ENCODE results near the gene SYT15. TPM values are rescaled to one million over a fixed set of nuclear protein-coding genes. Genes with fewer than 3 reads are reported as not detected.

The SYT15 gene
- total and polyA plus RNA-seq, 2 donors (not counting 1 experiment from before 2014, with no cell fraction given): 0.18 to 0.94 TPM

GRCh38 chr10:46544989-46545791 is 33.7 kb upstream of the SYT15 start:
- H3K27ac Mint-ChIP-seq: no peak overlapping the region
- H3K4me2 ChIP-seq (replicated peaks; ENCODE audit: low read depth, low read length, poor library complexity, severe bottlenecking): no peak overlapping the region
- H3K9me3 ChIP-seq (ENCODE audit: control extremely low read depth in 1 of 3, control insufficient read depth in 2 of 3, insufficient read depth in 1 of 3, low read length in 2 of 3): peaks cover 0 to 5% (median 0%) of the 10 kb centered on the region in 3 donors
- no peak overlapping the region for H3K4me3 Mint-ChIP-seq
- H4K20me1 ChIP-seq (ENCODE audit: control insufficient read depth, insufficient read depth, low read length, poor library complexity, severe bottlenecking): no peaks in the 10 kb centered on the region
- H3K9me3 Mint-ChIP-seq (ENCODE audit: insufficient read depth): no peaks in the 10 kb centered on the region
- ChIA-PET POLR2A (no interaction called here), CTCF (interaction anchor here (1.2 kb wide), 1 partner anchor 15 kb away, joined by 5 read pairs; no protein-coding TSS in a partner anchor)
- H3K4me1 ChIP-seq (ENCODE audit: control insufficient read depth in 2 of 2, insufficient read depth in 2 of 2, low read length in 2 of 2): peaks cover 0 to 5% of the 10 kb centered on the region in 2 donors
- H3K27me3 ChIP-seq (replicated peaks in 1 of 4; ENCODE audit: control extremely low read depth in 1 of 4, control insufficient read depth in 3 of 4, insufficient read depth in 4 of 4, low read length in 3 of 4): peaks cover 0 to 14% (median 6%) of the 10 kb centered on the region in 4 experiments
- intact Hi-C loops (cut with micrococcal nuclease): no loop called here
- peaks cover 7% of the 10 kb centered on the region for H3K4me1 Mint-ChIP-seq
- no peak overlapping the region for H2AFZ ChIP-seq (ENCODE audit: insufficient read depth, low read depth, low read length, poor library complexity, severe bottlenecking)
- TF ChIP-seq CTCF (IDR thresholded peaks at IDR 0.05): no peak
- no peak for TF ChIP-seq EZH2 (IDR thresholded peaks at IDR 0.05; ENCODE audit: borderline replicate concordance, insufficient read depth, low read depth, low read length, poor library complexity, severe bottlenecking)
- H3K4me3 ChIP-seq (ENCODE audit: control extremely low read depth in 1 of 5, extremely low read depth in 1 of 5, insufficient read depth in 1 of 5, low read depth in 2 of 5, low read length in 4 of 5): no peak overlapping the region
- H3K9ac ChIP-seq (ENCODE audit: low read length): no peak overlapping the region
- WGBS (ENCODE audit: insufficient coverage): 60% methylated on average over 3 of the region's 3 CpGs
- peaks cover 37% of the 10 kb centered on the region for H3K27me3 Mint-ChIP-seq
- ATAC-seq (ENCODE audit: low read depth) (no peak), DNase-seq (no peak)
- no peaks in the 10 kb centered on the region for H3K79me2 ChIP-seq (ENCODE audit: control insufficient read depth, insufficient read depth, low read length)
- no peaks in the 10 kb centered on the region for H3K36me3 ChIP-seq (replicated peaks in 1 of 2; ENCODE audit: control extremely low read depth in 1 of 2, control insufficient read depth in 1 of 2, extremely low read depth in 1 of 2, insufficient read depth in 2 of 2, low read length in 1 of 2)
- no peak overlapping the region for H3K27ac ChIP-seq (ENCODE audit: low read length in 2 of 2)
